ENCODE measurements around the gene AHCYL2. TPM values are rescaled to one million over a fixed set of nuclear protein-coding genes. Genes with fewer than 3 reads are reported as not detected.

Gene AHCYL2
- total and polyA plus RNA-seq, 7 donors = 4.4 to 39.2 (median 24.8) TPM

GRCh38 chr7:129373651-129374428, 149.0 kb downstream of the AHCYL2 start:
- H3K36me3 ChIP-seq (ENCODE audit: insufficient read depth in 1 of 2, low read depth in 1 of 2) = no peaks in the 10 kb centered on the region
- H3K9me3 ChIP-seq = no peaks in the 10 kb centered on the region
- no peak for TF ChIP-seq CTCF (IDR thresholded peaks at IDR 0.05)
- ATAC-seq (no peak), DNase-seq (no peak)
- no peak overlapping the region for H3K4me3 ChIP-seq
- intact Hi-C loops (cut with DNase I) = no loop called here
- WGBS, 3 donors = 90 to 96% (median 96%) methylated on average over 3 of the region's 3 CpGs
- H3K27me3 ChIP-seq (ENCODE audit: insufficient read depth in 3 of 3, low read length in 2 of 3) = no peaks in the 10 kb centered on the region
- no peaks in the 10 kb centered on the region for H3K4me1 ChIP-seq
- H3K27ac ChIP-seq = no peak overlapping the region

DNA sequence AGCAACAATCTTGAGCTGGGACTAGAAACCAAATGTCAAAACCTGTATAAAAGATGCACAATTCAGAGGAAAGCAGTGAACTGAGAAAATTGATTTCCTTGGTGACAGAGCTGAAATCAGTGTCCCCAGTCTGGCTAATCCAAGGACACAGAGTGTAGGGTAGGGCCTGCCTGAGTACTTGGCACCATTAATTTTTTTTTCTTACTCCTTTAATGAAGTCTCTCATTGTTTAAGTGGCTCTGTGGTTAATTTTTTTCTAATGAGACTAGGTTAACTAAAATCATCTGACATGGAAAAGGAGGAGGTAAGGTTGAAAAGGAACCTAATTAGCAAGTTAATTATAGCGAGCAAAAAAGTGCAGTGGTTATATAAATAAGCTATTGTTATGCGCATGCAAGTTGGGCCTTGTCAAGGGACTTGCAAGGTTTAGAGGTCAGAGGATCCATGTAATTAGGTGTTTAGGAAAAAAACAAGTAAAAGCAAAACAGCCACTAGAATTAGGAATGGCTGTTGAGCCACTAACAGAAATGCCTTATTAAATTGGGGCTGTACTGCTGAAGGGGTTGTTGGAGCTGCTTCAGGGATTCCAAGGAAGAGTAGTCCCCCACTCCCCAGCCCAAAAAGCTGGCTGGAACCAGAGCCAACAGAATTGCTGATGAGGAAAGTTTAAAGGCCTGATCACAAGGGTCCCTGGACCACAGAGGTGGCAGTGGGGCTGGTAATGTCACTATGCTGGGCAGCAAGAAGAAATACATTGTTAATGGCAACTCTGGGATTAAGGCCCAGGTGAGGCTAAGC, 150.5 kb downstream of the AHCYL2 start:
- Histone ChIP-seq H3K27ac (no peak overlapping the region), H3K4me1 (no peaks in the 10 kb centered on the region), H3K36me3 (ENCODE audit: insufficient read depth in 1 of 2, low read depth in 1 of 2) (peaks cover 2 to 10% of the 10 kb centered on the region in 2 donors), H3K4me3 (no peak overlapping the region), H3K9me3 (no peaks in the 10 kb centered on the region), H3K27me3 (ENCODE audit: insufficient read depth in 3 of 3, low read length in 2 of 3) (no peaks in the 10 kb centered on the region)
- TF ChIP-seq CTCF (IDR thresholded peaks at IDR 0.05) = no peak
- intact Hi-C loops (cut with DNase I) = no loop called here
- ATAC-seq = peak in 1 of 4 donors; percentile 7
- WGBS, 3 donors = 88 to 93% (median 92%) methylated on average over 2 of the region's 2 CpGs
- DNase-seq = no peak

GRCh38 chr7:129376076-129376777, 151.4 kb downstream of the AHCYL2 start:
- DNase-seq = no peak
- H3K36me3 ChIP-seq (ENCODE audit: insufficient read depth in 1 of 2, low read depth in 1 of 2) = peaks cover 2 to 11% of the 10 kb centered on the region in 2 donors
- no peaks in the 10 kb centered on the region for H3K9me3 ChIP-seq
- H3K4me3 ChIP-seq = no peak overlapping the region
- intact Hi-C loops (cut with DNase I) = no loop called here
- TF ChIP-seq CTCF (IDR thresholded peaks at IDR 0.05) = peak; percentile 32
- no peaks in the 10 kb centered on the region for H3K4me1 ChIP-seq
- WGBS, 3 donors = 81 to 88% (median 83%) methylated on average over 6 of the region's 6 CpGs
- ATAC-seq = peak; percentile 48 to 81 (median 74)
- H3K27ac ChIP-seq = no peak overlapping the region
- H3K27me3 ChIP-seq (ENCODE audit: insufficient read depth in 3 of 3, low read length in 2 of 3) = no peaks in the 10 kb centered on the region

GRCh38 chr7:129376778-129377700, 152.2 kb downstream of the AHCYL2 start:
- WGBS, 3 donors = 84 to 86% (median 85%) methylated on average over 6 of the region's 6 CpGs
- DNase-seq (no peak), ATAC-seq (no peak)
- Histone ChIP-seq H3K27me3 (ENCODE audit: insufficient read depth in 3 of 3, low read length in 2 of 3) (no peaks in the 10 kb centered on the region), H3K4me3 (no peak overlapping the region), H3K4me1 (no peaks in the 10 kb centered on the region), H3K9me3 (no peaks in the 10 kb centered on the region), H3K36me3 (ENCODE audit: insufficient read depth in 1 of 2, low read depth in 1 of 2) (peaks cover 2 to 11% of the 10 kb centered on the region in 2 donors), H3K27ac (no peak overlapping the region)
- intact Hi-C loops (cut with DNase I) = no loop called here
- TF ChIP-seq CTCF (IDR thresholded peaks at IDR 0.05) = no peak
